Measurements from ENCODE around the gene KIF26B.

- TF ChIP-seq CTCF (conservative IDR thresholded peaks at IDR 0.05; ENCODE audit: low read depth in 2 of 2) = no peak
- no peak for TF ChIP-seq EZH2phosphoT487 (IDR thresholded peaks at IDR 0.05; ENCODE audit: unreplicated experiment)
- no peak for TF ChIP-seq POLR2AphosphoS5 (IDR thresholded peaks at IDR 0.05; ENCODE audit: low read depth)
Measured at GRCh38 chr1:245510144-245510543, 355.4 kb downstream of the KIF26B start.
